B cell (primary cell): ENCODE measurements around the gene PMP22. TPM values are rescaled to one million over a fixed set of nuclear protein-coding genes. Genes with fewer than 3 reads are reported as not detected.

Source experiments
- ATAC-seq: fragments of 200-7000 bp; cut with Tn5 transposase; one replicate; pipeline ENCODE4 v1.10.0; 2021; ENCODE audit warnings: low read depth, mild to moderate bottlenecking, moderate number of reproducible peaks, moderate library complexity
- CTCF ChIA-PET: fragments of 350-600 bp; sonication (Branson Sonifier 250); formaldehyde crosslinking; loops from one replicate; lab custom pipeline; 2021; ENCODE audit warnings: antibody characterized with exemption, inconsistent platforms; lab: Charles Lee
- POLR2A ChIA-PET: fragments of 350-600 bp; sonication (Branson Sonifier 250); formaldehyde crosslinking; loops from one replicate; lab custom pipeline; 2021; ENCODE audit warnings: antibody characterized with exemption; lab: Charles Lee
- DNase-seq: peaks from one replicate; pipeline ENCODE4 v3.0.0; 2013
- H2AFZ ChIP-seq: 2 replicates; pipeline ENCODE4 v1.6.1; 2012; ENCODE audit warnings: mild to moderate bottlenecking, low read depth, low read length; ENCODE audit not compliant: insufficient read depth, poor library complexity, severe bottlenecking
- H3K27ac ChIP-seq, 2 donors: 1 replicate in 1 of 2; 2 replicates in 1 of 2; pipeline ENCODE4 v1.5.1; 2012 to 2013; ENCODE audit warnings: low read length in 2 of 2, mild to moderate bottlenecking in 2 of 2, moderate library complexity in 1 of 2
- H3K27me3 ChIP-seq, 4 experiments: fragments of 200-600 bp in 1 of 4; sonication (generic) in 1 of 4; replicated peaks in 1 of 4; 1 replicate in 2 of 4; 2 replicates in 2 of 4; pipeline versions ENCODE4 v1.6.1 to v1.7.0; 2013 to 2016; ENCODE audit warnings: low read length in 3 of 4, mild to moderate bottlenecking in 2 of 4, mixed read lengths in 1 of 4, moderate library complexity in 1 of 4; ENCODE audit not compliant: insufficient read depth in 4 of 4, control insufficient read depth in 3 of 4; ENCODE audit errors: control extremely low read depth in 1 of 4
- H3K36me3 ChIP-seq, 2 experiments: replicated peaks in 1 of 2; 1 replicate in 1 of 2; 2 replicates in 1 of 2; pipeline versions ENCODE4 v1.6.1 to v1.7.1; 2013; ENCODE audit warnings: low read length in 1 of 2; ENCODE audit not compliant: insufficient read depth in 2 of 2, control insufficient read depth in 1 of 2; ENCODE audit errors: control extremely low read depth in 1 of 2, extremely low read depth in 1 of 2
- H3K4me1 ChIP-seq, 2 donors: fragments of 200-600 bp in 1 of 2; sonication (generic) in 1 of 2; 1 replicate in 1 of 2; 2 replicates in 1 of 2; pipeline versions ENCODE4 v1.5.1 to v1.6.1; 2013 to 2017; ENCODE audit warnings: low read length in 2 of 2; ENCODE audit not compliant: control insufficient read depth in 2 of 2, insufficient read depth in 2 of 2
- H3K4me2 ChIP-seq: replicated peaks from 2 replicates; pipeline ENCODE3; 2012; ENCODE audit warnings: mild to moderate bottlenecking, low read depth, low read length; ENCODE audit not compliant: poor library complexity, severe bottlenecking
- H3K4me3 ChIP-seq, 5 experiments: fragments of 200-600 bp in 1 of 5; sonication (generic) in 1 of 5; 1 replicate in 3 of 5; 2 replicates in 2 of 5; pipeline versions ENCODE4 v1.5.1 to v1.7.0; 2011 to 2016; ENCODE audit warnings: low read length in 4 of 5, mild to moderate bottlenecking in 4 of 5, low read depth in 2 of 5, control low read depth in 1 of 5, moderate library complexity in 1 of 5; ENCODE audit not compliant: insufficient read depth in 1 of 5; ENCODE audit errors: control extremely low read depth in 1 of 5, extremely low read depth in 1 of 5
- H3K79me2 ChIP-seq: fragments of 200-600 bp; sonication (generic); one replicate; pipeline ENCODE4 v1.6.0; 2016; ENCODE audit warnings: low read length; ENCODE audit not compliant: control insufficient read depth, insufficient read depth
- H3K9ac ChIP-seq: fragments of 200-600 bp; sonication (generic); 2 replicates; pipeline ENCODE4 v1.6.1; 2017; ENCODE audit warnings: mild to moderate bottlenecking, low read length, moderate library complexity
- H3K9me3 ChIP-seq, 3 donors: one replicate each; pipeline versions ENCODE4 v1.6.1 to v1.7.1; 2013; ENCODE audit warnings: low read length in 2 of 3; ENCODE audit not compliant: control insufficient read depth in 2 of 3, insufficient read depth in 1 of 3; ENCODE audit errors: control extremely low read depth in 1 of 3
- H4K20me1 ChIP-seq: 2 replicates; pipeline ENCODE4 v1.6.0; 2012; ENCODE audit warnings: mild to moderate bottlenecking, low read length; ENCODE audit not compliant: insufficient read depth, control insufficient read depth, poor library complexity, severe bottlenecking
- H3K27ac Mint-ChIP-seq: one replicate; pipeline ENCODE4 v1.8.0; 2021; ENCODE audit warnings: mixed read lengths
- H3K27me3 Mint-ChIP-seq: one replicate; pipeline ENCODE4 v1.8.0; 2021; ENCODE audit warnings: mixed read lengths
- H3K4me1 Mint-ChIP-seq: one replicate; pipeline ENCODE4 v1.8.0; 2021; ENCODE audit warnings: mixed read lengths
- H3K4me3 Mint-ChIP-seq: one replicate; pipeline ENCODE4 v1.8.0; 2021; ENCODE audit warnings: mixed read lengths
- H3K9me3 Mint-ChIP-seq: one replicate; pipeline ENCODE4 v1.8.0; 2022; ENCODE audit warnings: mixed read lengths; ENCODE audit not compliant: insufficient read depth
- CTCF ChIP-seq: fragments of 200-600 bp; IDR thresholded peaks from one replicate; pipeline ENCODE4 v1.8.0; 2022; ENCODE audit warnings: antibody characterized with exemption, mild to moderate bottlenecking
- EZH2 ChIP-seq: IDR thresholded peaks from 2 replicates; pipeline ENCODE4 v1.6.1; 2012; ENCODE audit warnings: borderline replicate concordance, low read depth, mild to moderate bottlenecking, moderate library complexity, low read length; ENCODE audit not compliant: insufficient read depth, poor library complexity, severe bottlenecking
- WGBS: methylation state at CpG from one replicate; pipeline ENCODE4 v1.1.5; 2013; ENCODE audit warnings: missing lambda C conversion rate; ENCODE audit not compliant: insufficient coverage; 5-methylcytosine and 5-hydroxymethylcytosine counted together
- intact Hi-C: fragments of 100-400 bp; cut with micrococcal nuclease; formaldehyde crosslinking; loops from one replicate; pipeline ENCODE4 v1.10.0; 2022
- polyA plus RNA-seq: library from polyadenylated mRNA; depleted of rRNA; stranded (reverse); fragments of >200 nt; gene quantifications from 2 replicates; pipeline ENCODE4 v1.2.3, GENCODE V29; 2012
- total RNA-seq, 2 donors: library from RNA; stranded (reverse); fragments of 120-200 nt in 1 of 2; gene quantifications; 1 replicate in 1 of 2; 2 replicates in 1 of 2; pipeline versions ENCODE4 v1.2.3 to v1.2.4, GENCODE V29; 2013 to 2022

The PMP22 gene
- total and polyA plus RNA-seq, 2 donors (not counting 1 experiment from before 2014, with no cell fraction given), result 0.71 TPM; not detected in 1

- peaks cover 32% of the 10 kb centered on the region for H3K27me3 Mint-ChIP-seq
- Histone ChIP-seq H3K9me3 (peaks cover 0 to 3% (median 1%) of the 10 kb centered on the region in 3 donors), H3K36me3 (no peaks in the 10 kb centered on the region), H3K4me1 (no peaks in the 10 kb centered on the region), H2AFZ (no peak overlapping the region), H3K9ac (no peak overlapping the region), H3K4me2 (no peak overlapping the region), H3K27ac (no peak overlapping the region), H3K27me3 (peaks cover 0 to 5% (median 0%) of the 10 kb centered on the region in 4 experiments), H4K20me1 (no peaks in the 10 kb centered on the region), H3K4me3 (no peak overlapping the region), H3K79me2 (no peaks in the 10 kb centered on the region)
- ChIA-PET CTCF (no interaction called here), POLR2A (no interaction called here)
- H3K4me3 Mint-ChIP-seq, result no peak overlapping the region
- 68% methylated on average over 7 of the region's 7 CpGs for WGBS
- H3K4me1 Mint-ChIP-seq, result no peaks in the 10 kb centered on the region
- ATAC-seq, result no peak
- H3K27ac Mint-ChIP-seq, result no peak overlapping the region
- H3K9me3 Mint-ChIP-seq, result peaks cover 2% of the 10 kb centered on the region
- TF ChIP-seq CTCF (no peak), EZH2 (no peak)
- intact Hi-C loops, result no loop called here
- DNase-seq, result no peak
Measured at GRCh38 chr17:15269087-15269779, 4.1 kb upstream of the PMP22 start.

DNA sequence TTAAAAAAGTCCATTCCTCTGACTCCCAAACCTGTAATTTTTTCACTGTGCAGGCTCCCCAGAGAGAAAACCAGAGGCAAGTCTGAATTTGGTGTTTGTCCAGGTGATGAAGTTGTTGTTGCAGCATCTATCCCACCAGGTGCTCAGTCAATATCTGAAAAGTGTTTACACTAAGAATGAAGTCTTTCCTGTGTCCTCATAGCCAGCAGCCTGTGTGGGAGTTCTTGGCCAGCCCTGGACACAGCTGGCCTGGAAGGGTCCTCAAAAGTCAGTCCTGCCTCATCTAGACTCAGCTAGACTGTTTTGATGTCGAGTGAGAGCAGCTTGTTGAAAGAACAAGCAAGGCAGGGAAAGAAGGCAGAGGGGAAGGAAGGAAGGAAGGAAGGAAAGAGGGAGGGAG, 3.3 kb upstream of the PMP22 start:
- CTCF ChIA-PET, result no interaction called here
- DNase-seq (no peak), ATAC-seq (no peak)
- Histone ChIP-seq H3K36me3 (no peaks in the 10 kb centered on the region), H3K4me3 (no peak overlapping the region), H3K9me3 (no peaks in the 10 kb centered on the region), H3K27me3 (peaks cover 0 to 8% (median 2%) of the 10 kb centered on the region in 4 experiments), H4K20me1 (no peaks in the 10 kb centered on the region), H3K27ac (no peak overlapping the region), H3K9ac (no peak overlapping the region), H3K79me2 (no peaks in the 10 kb centered on the region), H3K4me2 (no peak overlapping the region), H3K4me1 (no peaks in the 10 kb centered on the region), H2AFZ (no peak overlapping the region)
- peaks cover 35% of the 10 kb centered on the region for H3K27me3 Mint-ChIP-seq
- no peak for TF ChIP-seq CTCF
- TF ChIP-seq EZH2, result no peak
- no peaks in the 10 kb centered on the region for H3K4me1 Mint-ChIP-seq
- H3K27ac Mint-ChIP-seq, result no peak overlapping the region
- no peaks in the 10 kb centered on the region for H3K9me3 Mint-ChIP-seq
- intact Hi-C loops, result no loop called here
- 40% methylated on average over 1 of the region's 1 CpG for WGBS
- POLR2A ChIA-PET, result no interaction called here
- H3K4me3 Mint-ChIP-seq, result no peak overlapping the region
